Stimulated activated CD8-positive, alpha-beta memory T cell treated with anti-CD3 and anti-CD28 coated beads, Interleukin-7, amount 100 ng/mL, for 48 hours (primary cell): ENCODE results near the gene SUSD1.

Experiments
- DNase-seq, 2 donors: peaks; one replicate each; pipeline ENCODE4 v3.0.0-alpha.2; 2020; ENCODE audit warnings: low read depth in 1 of 2; ENCODE audit errors: extremely low read depth in 1 of 2

The SUSD1 gene

DNA sequence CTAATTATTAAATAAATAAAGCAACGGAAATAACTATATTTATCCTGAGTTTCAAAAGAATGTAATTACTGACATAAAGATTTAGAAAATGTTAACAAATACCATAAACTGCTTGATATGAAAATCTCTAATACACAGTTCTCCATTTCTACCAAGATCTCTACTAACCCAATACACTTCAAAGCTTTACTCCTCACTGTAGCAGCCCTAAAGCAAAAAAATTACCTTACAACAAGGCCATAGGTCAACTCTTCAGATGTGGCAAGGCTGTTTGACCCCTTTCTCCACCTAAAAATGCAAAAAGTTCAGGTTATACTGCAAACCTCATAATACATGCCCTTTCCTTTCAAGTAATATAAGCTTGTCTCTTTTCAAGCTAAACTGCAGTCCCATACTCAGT, 181.8 kb downstream of the SUSD1 start:
- no peak for DNase-seq

GRCh38 chr9:111992523-111992922, 182.6 kb downstream of the SUSD1 start:
- DNase-seq = no peak

- DNase-seq = no peak
These were observed 183.9 kb downstream of the SUSD1 start for GRCh38 chr9:111991179-111991578.
